Activated CD8-positive, alpha-beta memory T cell treated with anti-CD3 and anti-CD28 coated beads for 4 hours (primary cell): Measurements from ENCODE around the gene SLC38A8.

Experiments
- DNase-seq, 2 donors: peaks; one replicate each; pipeline ENCODE4 v3.0.0-alpha.2; 2020; ENCODE audit warnings: low read depth in 2 of 2

Gene SLC38A8

GRCh38 chr16:84068783-84069462, 26.3 kb upstream of the SLC38A8 start:
- DNase-seq, result no peak

GRCh38 chr16:84068041-84068440, 25.4 kb upstream of the SLC38A8 start:
- no peak for DNase-seq

GRCh38 chr16:84067640-84068039, 25.0 kb upstream of the SLC38A8 start:
- DNase-seq, result no peak

DNA sequence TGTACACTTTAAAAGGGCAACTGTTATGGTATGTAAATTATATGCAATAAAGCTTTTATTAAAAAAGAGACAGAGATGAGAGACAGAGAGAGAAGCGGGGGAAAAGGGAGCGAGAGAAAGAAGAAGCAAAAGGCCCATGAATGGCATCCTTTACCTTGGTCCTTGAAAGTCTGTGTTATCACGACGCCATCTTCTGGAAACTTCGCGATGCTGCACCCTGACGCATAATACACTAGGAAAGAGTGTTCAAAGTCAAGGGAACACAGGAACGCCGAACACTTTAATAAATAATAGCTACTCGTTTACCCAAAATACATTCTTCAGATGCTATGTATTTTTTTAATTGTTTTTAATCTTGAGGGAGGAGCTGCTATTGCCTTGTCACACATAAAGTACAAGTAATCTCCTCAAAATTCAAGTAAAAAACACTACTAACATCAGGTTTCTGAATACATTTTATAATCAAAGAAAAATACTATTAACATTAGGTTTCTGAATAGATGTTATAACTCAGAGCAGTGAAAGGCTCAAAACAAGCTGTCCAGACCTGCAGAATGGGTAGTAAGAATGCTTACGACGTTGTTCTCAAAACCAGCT, 23.0 kb upstream of the SLC38A8 start:
- DNase-seq, result no peak

- no peak for DNase-seq
Measured at GRCh38 chr16:84063980-84064379, 21.4 kb upstream of the SLC38A8 start.

GRCh38 chr16:84062734-84063640, 20.4 kb upstream of the SLC38A8 start:
- DNase-seq, result peak in 1 of 2 donors; percentile 13

DNA sequence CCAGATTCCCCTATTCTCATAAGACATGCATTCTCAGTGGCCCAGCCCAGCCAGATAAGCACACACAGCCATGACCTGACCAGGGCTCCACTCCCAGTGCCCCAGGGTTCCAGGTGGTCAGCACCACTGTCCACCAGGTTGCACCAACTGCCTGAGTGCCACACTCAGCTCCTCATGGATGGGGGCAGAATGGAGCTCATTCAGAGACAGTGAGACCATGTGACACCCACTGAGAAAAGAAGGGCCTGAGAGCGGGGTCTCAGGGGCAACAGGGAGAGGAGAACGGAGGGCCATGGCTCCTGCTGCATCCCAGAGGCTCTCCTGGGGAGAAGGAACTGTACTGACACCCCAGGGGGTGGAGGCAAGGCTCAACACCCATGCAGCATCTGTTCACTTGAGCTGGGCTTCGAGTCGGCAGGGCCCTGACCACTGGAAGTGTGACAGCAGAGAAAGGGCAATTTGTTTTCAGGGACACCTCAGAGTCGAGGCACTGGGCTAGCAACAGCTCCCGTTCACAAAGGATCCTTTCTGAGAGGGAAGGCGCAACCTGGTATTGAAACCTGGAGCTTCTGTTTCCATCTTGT, 18.7 kb upstream of the SLC38A8 start:
- DNase-seq, result no peak

DNA sequence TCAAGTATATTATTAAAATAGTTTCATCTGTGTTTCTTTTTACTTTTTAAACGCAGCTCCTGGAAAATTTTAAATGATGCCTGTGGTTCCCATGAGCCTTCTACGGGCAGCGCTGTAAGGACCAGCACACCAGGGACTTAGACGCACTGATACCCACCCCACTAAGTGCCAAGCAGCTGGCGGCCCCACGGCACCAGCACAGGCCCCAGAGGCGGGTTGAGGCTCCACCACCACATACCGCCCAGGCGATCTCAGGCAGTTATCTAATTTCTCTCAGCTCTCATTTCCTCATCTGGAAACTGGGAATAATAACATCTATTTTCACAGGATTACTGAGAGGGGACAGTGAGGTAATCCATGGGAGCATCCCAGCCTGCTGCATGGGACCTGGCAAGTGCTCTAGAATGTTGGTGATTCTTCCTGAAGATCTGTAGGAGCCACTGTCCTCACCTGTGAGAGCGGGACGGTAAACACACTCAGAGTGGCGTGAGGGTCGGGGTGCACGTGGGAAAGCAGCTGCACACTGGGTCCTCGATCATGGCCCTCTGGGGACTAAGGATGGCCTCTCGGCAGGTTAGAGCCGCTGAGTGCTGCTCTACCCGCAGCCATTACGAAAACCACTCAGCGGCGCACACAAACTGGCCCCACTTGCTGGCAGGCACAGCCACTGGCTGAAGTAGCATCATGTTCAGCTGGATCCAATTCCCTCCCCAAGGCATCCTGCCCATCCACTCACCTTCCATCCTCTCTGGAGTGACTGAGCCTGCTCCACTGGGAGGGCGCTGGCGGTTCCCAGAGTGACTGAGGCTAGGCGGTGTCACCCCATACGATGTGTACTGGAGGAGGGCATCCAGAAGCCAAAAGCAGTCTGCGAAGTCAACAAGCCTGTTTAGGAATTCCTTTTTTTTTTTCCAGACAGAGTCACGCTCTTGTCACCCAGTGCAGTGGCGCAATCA, 17.6 kb upstream of the SLC38A8 start:
- no peak for DNase-seq

DNA sequence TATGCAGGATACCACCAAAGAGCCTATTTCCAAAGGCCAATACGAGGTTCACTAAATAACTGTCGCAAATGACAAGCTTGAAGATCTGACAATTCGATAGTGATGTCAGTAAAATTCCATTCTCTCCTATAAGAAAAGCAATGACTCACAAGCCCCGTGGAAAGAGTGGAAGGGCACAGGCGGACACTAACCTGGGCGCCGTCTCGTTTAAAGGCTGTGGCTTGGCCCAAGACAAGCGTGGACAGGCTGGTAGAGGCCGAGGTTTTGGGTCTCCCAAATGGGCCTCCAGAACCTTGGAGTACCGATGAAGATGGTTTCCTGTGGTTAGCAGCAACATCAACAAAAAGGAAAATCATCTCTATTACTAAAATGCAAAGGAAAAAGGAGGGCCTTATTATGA, 16.5 kb upstream of the SLC38A8 start:
- no peak for DNase-seq

- no peak for DNase-seq
Measured at GRCh38 chr16:84058664-84059063, 16.1 kb upstream of the SLC38A8 start.

DNA sequence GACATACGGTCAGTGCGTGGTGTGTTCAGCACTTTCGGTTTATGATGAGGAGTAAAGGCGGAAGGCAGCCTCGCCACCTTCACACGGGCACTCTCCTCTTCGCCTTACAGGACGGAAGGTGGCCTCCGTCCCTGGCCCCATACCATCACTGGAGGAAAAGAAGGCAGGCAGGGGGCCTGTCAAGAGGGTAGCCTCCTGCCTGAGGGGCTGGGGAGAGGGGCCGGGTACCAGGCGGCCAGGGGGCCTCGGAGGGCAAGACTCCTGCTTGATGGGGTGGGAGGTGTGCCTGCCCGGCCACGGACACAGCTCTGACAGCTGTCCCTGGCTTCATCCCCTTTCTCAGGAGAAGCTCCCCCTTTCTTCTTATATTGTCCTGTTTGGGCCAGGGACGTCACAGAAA, 15.6 kb upstream of the SLC38A8 start:
- no peak for DNase-seq

DNA sequence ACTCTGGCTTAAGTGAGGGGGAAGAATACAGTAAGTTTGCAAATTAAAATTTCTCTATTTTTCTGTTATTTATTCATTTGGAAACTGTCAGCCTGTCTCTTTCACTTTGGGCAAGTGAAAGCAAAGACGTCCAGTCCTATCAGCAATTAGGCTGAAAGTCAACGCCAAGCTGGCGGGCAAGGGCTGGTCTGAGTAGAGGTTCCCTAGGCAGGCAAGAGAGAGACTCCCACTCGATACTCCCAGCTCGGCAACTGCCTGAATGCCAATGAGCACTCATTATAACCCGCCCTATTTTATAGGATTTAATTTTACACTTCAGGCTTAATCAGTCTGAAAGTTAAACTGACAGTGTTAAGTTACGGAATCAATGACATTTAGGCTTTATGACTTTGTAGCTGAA, 14.3 kb upstream of the SLC38A8 start:
- DNase-seq, result no peak

- DNase-seq, result no peak
Measured at GRCh38 chr16:84055801-84056634, 13.4 kb upstream of the SLC38A8 start.

- DNase-seq, result no peak
Measured at GRCh38 chr16:84055366-84055765, 12.8 kb upstream of the SLC38A8 start.

DNA sequence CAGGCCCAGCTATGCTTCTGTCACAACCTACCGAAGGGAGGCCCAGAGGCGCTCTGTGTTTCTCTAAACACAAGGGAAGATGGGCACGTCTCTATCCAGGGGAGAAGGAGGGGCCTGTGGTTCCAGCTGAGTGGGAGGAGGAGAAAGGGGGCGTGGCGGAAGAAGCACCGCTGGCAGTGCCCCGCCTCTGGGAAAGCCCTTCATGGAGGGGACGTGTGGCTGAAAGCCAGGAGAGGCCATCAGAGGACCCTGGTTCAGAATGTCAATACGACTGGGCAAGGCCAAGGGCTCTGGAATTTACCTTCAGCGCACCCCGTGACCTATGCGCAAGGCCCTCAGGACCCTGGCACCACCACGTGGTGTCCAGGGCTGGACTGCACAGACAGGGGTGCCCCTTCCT, 12.3 kb upstream of the SLC38A8 start:
- DNase-seq, result no peak

- DNase-seq, result no peak
Measured at GRCh38 chr16:84054271-84054670, 11.7 kb upstream of the SLC38A8 start.

GRCh38 chr16:84053237-84053636, 10.6 kb upstream of the SLC38A8 start:
- no peak for DNase-seq

GRCh38 chr16:84052071-84052622, 9.6 kb upstream of the SLC38A8 start:
- DNase-seq, result no peak

DNA sequence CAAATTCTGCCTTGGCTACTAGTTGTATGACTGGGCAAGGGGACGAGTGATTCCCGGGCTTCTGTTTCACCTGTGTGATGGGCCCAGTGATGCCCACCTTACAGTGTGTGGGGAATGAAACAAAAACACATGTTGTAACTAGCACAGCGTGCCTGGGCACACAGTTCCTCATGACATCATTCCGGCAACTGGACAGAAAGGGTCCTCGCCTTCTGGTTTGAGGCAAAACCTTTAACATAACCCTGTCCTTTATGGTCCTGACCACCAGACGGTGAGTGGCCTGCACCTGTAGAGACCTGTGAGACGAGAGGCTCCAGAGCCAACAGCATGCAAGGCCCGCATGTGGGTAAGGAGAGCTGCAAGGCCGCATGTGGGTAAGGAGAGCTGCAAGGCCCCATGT, 7.7 kb upstream of the SLC38A8 start:
- no peak for DNase-seq
